GM18870 (cell line): Measurements from ENCODE around the gene CLDN8.

Experiments
- ATAC-seq: cut with Tn5 transposase; IDR thresholded peaks from one replicate; pipeline ENCODE4 v1.9.1; 2021; ENCODE audit warnings: moderate library complexity; ENCODE audit not compliant: unreplicated experiment

CLDN8 gene

DNA sequence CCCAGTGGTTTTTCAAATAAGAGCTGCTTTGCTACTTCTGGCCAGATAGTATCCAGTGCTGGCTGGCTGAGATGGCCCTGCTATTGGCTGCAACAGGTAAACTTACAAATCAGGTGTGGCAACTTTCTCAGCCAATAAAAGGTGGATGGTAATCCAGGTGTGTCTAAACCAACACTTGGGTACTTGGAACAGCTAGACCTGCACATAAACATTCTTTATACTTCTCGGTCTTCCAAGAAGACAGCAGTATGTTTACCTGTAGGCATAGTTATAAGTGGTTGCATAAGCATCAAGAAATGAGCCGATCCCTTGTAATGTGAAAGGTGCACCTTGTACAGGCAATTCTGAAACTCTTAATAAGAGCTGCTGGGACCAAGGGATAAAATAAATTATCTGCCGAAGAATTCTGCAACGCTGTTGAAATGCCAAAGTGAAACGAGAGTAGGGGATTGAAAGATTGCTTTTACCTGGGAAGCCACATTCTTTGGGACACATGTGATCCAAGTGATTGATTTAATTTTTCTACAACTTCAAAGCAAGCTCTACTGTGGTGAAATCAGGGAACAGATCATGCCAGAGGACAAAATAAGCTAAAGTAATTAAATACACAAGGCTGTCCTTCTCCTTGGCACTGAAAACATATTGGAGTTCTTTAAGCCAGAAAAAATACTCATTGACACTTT, at the start of gene CLDN8:
CLDN8 (minus strand) TSS at position 57 of the 683 bp plus-strand sequence. CDS start 172 bp downstream, outside the sequence.
- ATAC-seq, result no peak

DNA sequence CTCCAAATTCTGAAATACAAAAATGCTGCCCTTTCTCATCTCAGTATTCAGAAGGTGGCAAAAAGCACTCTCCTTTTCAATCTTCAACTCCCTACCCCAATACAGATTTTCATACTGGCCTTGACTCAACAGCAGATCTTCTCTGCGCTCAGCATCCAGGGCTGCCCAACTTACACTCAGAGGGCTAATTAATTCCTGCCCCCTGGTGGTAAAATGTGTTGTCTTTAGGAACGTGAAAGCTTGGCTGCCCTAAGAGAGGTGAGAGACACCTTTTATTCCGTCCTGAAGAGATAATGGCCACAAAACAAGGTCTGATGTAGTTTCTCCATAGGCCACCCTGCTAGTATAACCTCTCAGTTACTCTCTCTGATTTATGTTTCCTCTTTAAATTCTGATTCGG, 41.9 kb upstream of the CLDN8 start:
- ATAC-seq, result no peak

DNA sequence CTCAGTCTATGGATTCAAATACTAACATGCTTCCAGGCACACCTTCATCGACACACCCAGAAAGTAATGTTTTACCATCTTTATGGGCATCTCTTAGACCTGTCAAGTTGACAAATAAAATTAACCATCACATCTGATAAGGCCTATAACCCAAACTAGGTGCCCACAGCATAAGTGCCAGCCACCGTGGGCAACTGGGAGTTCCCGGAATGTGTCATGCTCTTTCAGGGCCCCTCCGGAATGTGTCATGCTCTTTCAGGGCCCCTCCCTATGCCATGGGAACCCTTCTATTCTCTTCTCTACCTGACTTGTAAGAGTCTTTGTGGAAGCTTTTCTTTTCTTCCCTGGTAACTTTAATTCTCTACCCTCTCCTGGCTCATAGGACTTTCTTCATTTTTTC, 40.2 kb upstream of the CLDN8 start:
- no peak for ATAC-seq

DNA sequence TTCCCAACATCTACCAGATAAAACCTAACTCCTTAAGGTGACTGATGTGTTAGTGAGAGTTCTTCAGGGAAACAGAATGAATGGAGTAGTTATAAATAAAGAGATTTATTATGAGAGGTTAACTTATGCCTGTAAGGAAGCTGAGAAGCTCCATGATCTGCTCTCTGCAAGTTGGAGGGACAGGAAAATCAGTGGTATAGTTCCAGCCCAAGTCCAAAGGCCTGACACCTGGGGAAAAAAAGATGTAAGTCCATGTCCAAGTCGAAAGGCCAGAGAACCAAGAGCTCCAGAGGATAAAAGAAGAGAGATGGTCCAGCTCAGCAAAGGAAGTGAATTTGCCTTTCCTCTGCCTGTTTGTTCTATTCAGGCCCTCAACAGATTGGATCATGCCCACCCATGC, 39.8 kb upstream of the CLDN8 start:
- ATAC-seq, result no peak

DNA sequence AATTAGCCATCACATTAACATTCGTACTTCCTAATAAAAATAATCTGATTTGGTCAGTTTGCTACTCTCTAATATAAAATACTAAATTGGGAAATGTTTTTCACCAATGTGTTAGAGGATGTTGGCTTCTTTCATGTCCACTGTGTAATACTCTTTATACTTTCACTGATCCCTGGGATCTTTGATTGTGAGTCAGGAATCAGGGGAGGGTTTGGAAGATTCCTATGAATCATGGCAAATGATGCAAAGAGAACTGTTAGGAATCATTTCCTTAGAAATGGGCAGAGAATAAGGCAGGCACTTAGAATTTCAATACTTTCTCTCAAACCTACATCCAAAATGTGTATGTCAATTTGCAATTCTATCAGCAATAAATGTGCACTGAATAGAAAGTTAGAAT, 35.9 kb upstream of the CLDN8 start:
- ATAC-seq, result no peak

DNA sequence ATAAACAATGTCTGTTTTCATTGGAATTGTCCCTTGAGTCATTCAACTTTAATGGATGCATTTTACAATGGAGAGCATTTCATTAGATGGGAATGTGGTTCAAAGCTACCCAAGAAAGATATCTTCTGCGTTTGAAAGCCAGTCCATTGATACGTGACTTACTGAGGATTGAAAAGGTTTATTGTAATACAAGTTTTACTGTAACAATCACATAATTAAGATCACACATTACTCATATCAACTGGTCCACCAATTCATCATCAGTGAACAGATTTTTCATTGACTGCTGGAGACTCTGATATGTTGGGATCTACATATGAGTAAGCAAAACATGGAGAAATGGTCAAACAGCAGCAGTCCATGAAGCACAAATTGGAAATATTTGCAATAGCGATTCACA, 34.0 kb upstream of the CLDN8 start:
- no peak for ATAC-seq

DNA sequence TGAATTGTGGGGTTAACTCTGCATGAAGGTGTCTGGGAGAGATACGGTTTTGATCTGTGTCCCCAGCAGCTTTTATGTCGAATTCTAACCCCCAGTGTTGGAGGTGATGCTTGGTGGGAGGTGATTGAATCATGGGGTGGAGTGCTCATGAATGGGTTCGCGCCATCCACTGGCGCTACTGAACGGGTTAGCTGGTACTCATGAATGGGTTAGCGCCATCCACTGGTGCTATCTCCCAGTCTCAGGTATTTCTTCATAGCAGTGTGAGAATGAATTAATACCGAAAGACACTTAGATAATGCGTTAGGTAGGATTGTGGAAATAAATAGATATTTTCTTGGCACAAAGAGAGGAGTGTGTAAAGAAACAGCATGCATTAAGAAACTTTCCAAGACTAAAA, 32.9 kb upstream of the CLDN8 start:
- no peak for ATAC-seq

DNA sequence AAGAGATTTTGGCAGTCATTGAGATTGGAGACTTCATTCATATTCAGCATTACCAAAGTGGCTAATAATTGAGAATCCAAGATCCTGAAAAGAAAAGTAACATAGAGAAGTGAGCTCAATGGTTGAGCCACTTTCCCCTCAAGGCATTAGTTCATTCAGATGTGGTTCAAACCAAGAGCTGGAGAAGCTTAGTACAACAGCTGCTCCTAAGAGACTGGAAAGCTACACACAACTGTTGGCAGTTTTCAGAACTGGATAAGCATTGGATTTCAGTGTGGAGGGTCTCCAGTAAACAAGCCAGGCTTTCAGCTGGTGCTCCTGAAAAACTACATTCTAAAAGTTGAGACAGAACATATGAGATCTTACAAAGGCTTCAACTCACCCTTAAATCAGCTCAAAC, 29.2 kb upstream of the CLDN8 start:
- ATAC-seq, result no peak

DNA sequence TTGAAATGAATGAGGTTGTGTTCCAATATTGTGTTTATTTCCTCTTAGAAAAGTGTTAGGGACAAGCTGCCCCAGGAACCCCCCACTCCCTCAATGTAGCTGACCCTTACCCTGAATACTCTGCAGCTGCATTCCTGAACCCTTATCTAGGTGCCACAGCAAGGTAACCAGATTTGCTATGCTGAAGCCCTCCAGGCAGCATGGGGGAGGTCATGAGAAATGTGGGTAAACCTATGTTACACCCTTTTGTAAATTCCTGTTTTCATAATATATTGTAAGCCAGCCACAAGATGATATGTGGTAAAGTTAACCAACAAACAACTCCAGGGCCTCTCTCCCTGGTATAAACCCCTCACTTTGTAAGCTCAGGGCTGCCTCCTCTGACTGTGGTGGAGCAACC, 27.8 kb upstream of the CLDN8 start:
- ATAC-seq, result no peak

DNA sequence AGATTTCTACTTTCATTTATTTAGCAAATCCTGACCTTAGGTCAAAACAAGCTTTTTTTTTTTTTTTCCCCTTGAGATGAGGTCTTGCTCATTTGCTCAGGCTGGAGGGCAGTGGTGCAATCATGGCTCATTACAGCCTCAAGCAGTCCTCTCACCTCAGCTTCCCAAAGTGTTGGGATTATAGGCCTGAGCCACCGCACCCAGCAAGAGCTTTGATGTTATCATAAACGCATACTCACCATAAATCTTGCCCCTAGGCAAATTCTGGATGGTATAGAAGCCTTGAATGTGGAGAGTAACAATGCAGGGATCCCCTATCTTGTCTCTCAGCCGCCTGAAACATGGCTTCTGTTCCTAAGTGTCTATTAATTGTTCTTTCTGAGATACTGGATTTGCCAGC, 24.8 kb upstream of the CLDN8 start:
- no peak for ATAC-seq

DNA sequence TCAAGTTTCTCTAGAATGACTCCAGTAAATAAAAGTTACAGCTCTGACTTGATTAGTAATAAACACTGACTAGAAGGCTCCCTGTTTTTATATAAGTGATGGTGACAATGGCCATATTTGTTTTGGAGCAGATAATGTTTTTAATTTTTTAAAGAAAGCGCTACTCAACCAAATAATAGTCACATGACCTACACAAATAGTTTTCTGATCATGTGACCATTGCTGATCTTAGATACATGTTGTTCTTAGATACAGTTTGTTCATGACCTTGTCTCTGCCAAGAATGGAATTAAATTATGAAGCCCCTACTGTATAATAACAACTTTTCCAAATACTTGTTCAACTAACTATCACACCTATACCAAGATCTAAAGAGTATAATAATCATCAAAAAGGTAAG, 22.3 kb upstream of the CLDN8 start:
- ATAC-seq, result no peak

DNA sequence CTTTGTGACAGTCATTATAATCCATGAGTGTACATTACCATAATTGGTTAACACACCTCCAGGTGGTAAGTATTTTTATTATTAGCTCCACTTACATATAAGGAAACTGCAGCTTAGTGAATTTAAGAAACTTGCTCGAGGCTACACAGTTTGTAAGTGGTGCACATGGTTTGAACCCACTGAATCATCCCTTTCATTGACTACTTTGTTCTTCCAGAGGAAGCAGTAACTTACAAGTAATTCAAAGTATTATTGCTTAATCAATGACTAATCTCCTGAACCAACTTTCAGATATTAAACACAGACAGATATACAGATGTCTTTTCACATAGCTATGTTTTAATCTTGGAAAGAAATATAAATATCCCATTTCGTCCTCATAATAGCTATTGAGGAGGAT, 18.7 kb upstream of the CLDN8 start:
- no peak for ATAC-seq

DNA sequence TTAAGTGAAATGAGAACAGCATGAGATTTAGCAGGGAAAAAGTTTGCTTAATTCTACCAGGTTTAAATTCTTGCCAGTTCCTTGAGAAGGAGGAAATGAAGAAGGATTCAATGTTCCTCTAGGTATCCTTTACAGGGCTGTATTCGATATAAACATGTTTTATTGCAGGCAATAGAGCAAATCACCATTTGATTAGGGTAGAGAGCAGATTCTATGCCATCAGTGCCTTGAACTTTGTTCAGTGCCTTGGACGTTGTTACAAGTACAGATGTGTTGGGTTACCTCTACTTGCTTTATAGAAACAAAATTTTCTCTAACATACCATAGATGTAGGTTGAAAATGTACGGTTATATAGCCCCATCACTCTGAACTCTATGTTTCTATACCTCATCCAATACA, 18.2 kb upstream of the CLDN8 start:
- ATAC-seq, result no peak

DNA sequence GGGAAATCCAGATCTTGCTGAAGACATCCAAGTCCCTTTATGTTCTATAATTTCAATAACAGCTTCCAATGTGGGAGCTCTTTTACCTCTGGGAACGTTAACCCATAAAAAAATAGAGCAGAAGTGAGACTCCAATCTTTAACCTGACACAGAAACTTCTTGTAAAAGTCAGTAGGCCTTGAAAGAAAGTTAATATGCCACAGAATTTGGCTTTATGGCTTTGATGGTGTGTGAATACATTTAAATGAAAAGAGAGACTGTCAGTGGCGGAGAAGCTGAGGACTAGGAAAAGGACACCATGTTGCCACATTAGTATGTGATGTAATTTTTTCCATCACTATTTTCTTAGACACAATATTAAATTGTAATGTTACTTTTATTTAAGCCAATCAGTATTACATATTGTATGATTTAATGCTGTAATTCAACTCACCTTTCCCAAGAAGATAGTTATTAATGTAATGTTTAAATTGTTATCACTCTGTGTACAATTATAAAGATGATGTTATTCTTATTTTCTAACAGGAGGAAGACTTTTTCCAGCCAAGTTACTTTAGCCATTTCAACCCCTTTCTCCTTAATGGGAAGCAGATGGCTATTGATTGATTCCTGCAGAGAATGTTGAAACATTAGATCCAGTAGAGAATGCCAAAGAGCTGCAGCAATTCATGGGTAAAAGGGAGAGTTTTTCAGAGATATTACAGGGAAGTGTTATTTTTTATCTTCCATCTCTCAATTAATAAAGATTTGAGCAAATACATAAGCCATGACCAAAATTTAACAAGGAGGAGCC, 17.5 kb upstream of the CLDN8 start:
- ATAC-seq, result no peak

DNA sequence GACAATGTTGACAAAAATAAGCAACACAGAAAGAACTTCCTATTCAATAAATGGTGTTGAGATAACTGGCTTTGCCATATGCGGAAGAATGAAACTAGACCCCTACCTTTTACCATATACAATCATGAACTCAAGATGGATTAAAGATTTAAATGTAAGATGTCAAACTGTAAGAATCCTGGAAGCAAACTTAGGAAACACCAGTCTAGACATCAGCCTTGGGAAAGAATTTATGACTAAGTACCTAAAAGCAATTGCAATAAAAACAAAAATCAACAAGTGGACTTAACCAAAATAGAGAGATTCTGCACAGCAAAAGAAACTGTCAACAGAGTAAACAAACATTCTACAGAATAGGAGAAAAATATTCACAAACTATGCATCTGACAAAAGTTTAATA, 16.1 kb upstream of the CLDN8 start:
- no peak for ATAC-seq

DNA sequence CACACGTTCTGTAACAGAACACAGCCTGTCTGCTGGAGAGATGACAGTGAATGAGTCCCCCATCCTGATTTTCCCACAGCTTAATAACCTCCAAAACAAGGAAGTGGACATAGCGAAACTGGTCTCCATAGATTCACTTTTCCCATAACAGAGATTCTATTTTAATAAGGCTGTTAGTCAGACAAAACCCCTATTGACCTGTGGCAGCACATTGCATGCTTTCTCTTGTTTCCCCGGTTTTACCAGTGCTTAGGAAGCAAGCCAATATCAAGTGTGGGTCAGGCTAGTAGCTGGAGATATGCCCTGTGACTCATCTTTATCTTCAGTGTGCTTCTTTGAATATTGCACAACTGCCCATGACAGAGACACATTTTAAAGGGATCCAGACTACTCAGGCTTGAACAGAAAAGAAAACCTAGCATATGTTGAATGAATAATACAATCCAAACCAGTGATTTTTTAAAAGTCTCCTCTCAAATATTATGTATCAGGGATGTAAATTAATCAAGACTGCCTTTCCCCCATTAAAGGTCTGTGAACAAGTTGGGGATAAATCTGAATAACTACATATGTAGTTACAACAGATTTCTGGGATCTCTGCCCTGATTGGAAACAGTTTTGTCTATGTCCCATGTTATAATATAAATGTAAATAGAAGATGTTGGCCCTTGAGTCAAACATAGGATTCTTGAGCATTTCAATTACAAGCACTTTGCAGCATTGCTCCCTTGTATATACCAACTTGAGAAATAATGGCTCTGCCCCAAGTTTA, 11.9 kb upstream of the CLDN8 start:
- no peak for ATAC-seq

DNA sequence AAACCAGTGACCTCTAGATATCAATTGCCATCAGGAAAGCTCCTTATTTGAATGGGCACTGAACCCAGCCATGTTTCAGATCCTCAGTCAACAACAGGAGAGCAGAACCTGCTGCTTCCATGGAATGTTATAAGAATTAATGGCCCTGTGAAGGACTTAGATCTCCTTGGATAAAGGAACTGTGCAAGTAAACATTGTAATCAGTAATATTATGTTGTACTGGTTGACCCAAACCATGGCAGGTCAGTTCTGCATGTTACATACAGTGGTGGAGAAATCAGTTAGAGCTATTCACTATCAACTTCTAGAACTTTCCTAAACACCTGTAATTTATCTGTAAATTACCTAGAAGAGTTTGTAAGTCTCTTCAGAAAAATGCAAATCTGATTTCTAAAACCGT, 11.2 kb upstream of the CLDN8 start:
- no peak for ATAC-seq

DNA sequence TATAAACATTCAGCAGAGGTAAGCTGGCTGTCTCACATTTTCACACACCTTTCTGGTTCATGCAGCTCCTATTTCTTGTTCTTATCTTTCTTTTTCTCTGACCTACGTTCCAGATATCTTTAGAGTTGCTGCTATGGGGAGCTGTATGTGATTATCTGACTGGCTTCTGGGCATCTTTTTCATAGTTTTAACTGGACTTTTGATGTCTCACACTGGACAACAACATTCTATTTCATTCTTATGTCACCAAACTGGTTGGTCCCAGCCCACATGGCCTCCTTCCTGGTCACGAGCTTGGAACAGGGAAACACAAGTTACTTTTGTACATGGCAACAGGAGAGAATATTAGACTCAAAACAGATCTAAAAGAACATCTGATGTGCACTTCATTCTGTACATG, 7.7 kb upstream of the CLDN8 start:
- ATAC-seq, result no peak

DNA sequence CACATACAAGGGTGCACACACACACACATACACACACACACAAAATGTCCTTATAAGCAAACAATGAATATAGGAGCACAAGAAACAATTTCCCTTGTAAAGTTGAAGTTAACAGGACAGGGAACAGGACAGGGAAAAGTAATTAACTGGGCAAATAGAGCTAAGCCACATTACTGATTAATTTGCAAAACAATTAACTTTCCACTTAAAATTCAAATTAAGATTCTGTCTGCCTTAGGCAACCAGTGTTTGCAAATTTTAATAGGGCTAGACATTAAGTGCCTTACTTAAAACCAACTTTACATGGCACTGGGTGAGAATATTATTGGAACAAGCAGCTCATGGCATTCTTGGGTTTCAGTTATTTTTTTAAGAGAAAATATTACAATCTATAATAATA, 6.8 kb upstream of the CLDN8 start:
- no peak for ATAC-seq

DNA sequence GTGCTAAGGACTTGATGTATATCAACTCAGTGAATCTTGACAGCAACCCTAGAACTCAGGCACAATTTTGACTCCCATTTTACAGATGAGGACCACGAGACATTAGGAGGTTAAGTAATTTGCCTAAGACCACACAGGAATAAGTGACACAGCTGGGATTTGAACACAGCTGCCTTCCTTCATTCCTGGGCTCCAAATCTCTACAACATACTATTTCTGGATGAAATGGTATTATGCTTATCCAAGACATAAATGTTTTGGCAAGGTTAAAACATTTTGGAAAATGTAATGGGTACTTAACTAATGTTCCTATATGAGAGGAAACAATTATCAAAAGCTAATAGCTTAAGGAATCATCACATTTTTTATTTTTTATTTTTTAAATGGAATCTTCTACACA, 4.8 kb downstream of the CLDN8 start:
- ATAC-seq, result no peak

DNA sequence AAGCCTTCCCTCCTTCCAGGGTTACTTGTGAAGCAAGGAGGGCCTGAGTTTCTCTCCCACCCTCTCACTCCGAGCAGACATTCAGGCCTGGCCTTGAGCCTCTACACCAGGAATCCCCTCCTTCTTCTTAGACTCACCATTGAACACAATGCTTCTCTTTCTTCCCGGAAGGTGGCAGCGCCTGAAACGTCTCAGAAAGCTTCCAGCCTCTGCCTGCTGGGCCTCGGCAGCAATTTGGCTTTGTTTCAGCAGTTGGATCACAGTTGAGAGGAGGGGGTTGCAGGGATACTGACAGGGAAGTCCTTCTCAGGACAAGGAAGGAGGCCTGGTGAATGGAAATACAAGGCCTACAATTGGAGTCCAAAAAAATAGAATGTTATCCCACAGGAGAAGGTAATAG, 6.3 kb downstream of the CLDN8 start:
- no peak for ATAC-seq

DNA sequence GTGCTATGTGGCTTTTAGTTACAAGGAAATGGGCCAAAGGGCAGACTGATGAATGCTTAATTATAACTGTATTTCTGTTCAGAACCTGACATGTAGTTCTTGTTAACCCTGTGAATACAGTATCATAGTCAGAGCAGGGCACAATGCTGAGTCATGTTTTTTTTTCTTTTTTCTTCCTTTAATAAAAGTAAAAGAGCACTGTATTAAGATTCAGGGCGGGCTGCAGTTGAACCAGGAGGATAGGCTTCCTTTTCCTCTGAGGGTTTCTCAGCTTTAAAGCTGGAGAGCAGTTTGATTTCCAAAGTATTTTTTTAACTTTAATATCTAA, 8.7 kb downstream of the CLDN8 start:
- no peak for ATAC-seq
